Measurements from ENCODE around the gene CDH22.

CDH22 gene

DNA sequence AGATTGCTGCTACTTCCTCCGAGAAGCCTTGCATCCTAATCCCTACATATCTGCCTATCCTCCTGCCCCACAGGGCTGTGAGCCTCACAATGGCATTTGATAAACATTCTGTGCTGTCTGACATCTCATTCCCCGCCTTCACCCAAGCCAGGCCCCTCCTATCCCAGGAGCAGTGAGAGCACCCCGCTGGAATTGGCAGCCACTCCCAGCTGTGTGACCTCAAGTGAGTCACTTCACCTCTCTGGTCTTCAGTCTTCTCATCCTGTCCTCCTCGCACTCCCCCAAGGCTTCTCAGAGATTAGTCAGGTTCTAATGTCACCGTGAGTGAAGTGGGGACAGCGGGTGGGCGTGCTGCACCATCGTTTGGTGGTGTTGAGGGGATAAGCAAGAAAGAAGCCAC, 81.7 kb downstream of the CDH22 start:
- no peak for DNase-seq (ENCODE audit: low read depth)
- TF ChIP-seq, protein P1, sequence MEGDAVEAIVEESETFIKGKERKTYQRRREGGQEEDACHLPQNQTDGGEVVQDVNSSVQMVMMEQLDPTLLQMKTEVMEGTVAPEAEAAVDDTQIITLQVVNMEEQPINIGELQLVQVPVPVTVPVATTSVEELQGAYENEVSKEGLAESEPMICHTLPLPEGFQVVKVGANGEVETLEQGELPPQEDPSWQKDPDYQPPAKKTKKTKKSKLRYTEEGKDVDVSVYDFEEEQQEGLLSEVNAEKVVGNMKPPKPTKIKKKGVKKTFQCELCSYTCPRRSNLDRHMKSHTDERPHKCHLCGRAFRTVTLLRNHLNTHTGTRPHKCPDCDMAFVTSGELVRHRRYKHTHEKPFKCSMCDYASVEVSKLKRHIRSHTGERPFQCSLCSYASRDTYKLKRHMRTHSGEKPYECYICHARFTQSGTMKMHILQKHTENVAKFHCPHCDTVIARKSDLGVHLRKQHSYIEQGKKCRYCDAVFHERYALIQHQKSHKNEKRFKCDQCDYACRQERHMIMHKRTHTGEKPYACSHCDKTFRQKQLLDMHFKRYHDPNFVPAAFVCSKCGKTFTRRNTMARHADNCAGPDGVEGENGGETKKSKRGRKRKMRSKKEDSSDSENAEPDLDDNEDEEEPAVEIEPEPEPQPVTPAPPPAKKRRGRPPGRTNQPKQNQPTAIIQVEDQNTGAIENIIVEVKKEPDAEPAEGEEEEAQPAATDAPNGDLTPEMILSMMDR (IDR thresholded peaks at IDR 0.05; ENCODE audit: control insufficient read depth, insufficient read depth, low read depth, low read length, missing control alignments): no peak
- H3K4me3 ChIP-seq (ENCODE audit: control insufficient read depth, low read depth, low read length): no peak overlapping the region

DNA sequence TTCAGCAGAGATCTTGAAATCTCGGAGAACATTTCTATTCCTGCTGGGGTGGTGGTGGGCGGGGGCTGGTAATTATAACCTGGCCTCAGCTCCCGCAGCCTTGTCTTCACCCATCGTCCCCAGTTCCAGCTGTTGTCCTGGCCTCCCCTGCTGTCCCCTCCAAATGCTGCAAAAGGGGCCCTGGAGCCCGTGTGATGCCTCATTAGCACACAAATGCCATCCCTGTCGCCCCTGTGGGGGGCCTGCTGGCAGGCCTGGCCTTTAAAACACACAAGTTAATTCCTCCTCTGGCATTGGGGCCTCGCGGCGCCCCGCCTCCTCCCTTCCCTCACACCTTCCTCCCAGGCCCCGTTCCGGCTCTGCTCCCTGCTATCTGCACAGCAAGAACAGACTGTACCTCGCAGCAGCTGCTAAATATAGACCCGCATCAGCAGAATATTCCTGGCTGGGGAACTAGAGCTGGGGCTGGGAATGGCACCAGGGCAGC, 85.7 kb downstream of the CDH22 start:
- no peak overlapping the region for H3K4me3 ChIP-seq (ENCODE audit: control insufficient read depth, low read depth, low read length)
- DNase-seq (ENCODE audit: low read depth): no peak
- TF ChIP-seq, protein P1 (IDR thresholded peaks at IDR 0.05; ENCODE audit: control insufficient read depth, insufficient read depth, low read depth, low read length, missing control alignments): no peak

DNA sequence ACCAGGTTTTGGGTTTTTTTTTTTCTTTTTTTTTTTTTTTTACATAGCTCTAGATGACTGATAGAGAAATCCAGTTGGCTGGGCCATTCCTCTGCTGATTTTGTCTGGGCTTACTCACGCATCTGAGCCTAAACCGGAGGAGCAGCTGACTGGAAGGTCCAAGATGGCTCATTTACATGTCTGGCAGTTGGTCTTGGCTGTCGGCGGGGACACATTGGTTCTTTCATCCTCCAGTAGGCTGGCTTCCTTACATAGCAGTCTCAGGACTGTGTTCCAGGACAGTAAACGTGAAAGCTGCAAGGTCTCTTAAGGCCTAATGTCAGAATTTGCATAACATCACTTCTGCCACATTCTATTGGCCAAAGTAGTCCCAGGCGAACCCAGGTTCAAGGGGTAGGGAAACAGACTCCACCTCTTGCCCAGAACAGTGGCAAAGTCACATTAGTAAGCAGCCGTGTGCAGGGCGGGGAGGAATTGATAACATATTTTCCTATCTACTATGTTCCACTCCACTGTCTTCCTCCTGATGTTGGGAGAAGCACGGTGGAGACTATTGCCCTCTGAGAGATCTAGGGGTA, 87.0 kb downstream of the CDH22 start:
- H3K4me3 ChIP-seq (ENCODE audit: control insufficient read depth, low read depth, low read length): no peak overlapping the region
- TF ChIP-seq, protein P1 (IDR thresholded peaks at IDR 0.05; ENCODE audit: control insufficient read depth, insufficient read depth, low read depth, low read length, missing control alignments): no peak
- DNase-seq (ENCODE audit: low read depth): no peak

DNA sequence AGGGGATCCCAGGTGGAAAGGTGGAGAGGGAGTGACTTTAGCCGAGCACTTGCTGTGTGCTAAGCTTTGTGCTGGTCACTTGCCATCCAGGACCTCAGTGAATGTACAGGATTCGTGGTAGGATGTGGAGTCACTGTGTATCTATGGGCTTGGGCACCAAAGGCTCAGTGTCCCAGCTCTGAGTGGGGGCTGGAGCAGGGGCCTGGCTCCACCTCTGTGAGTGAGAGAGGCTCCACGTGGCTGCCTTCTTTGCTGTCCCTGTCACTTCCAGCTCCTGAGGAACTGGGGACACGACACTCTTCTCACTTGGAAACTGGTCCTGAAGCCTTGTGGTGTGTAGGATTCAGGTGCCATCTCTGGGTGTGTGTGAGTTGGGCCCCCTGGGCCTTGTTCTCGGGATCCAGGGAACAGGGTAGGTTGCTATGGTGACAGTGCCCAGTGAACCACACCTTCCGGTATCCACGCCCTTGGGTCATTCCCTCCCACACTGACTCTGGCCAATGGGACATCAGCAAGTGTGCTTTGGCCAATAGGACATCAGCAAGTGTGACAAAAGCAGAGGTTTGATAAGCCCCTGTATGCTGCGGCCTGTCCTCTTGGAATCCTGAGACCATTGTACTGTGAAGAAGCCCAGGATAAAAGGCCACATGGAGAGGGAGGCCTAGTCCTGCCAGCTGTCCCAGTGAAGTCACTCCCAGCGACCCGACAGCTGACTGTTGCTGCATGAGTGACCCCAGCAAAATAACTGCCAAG, 87.7 kb downstream of the CDH22 start:
- no peak overlapping the region for H3K4me3 ChIP-seq (ENCODE audit: control insufficient read depth, low read depth, low read length)
- TF ChIP-seq, protein P1 (IDR thresholded peaks at IDR 0.05; ENCODE audit: control insufficient read depth, insufficient read depth, low read depth, low read length, missing control alignments): no peak
- DNase-seq (ENCODE audit: low read depth): no peak

DNA sequence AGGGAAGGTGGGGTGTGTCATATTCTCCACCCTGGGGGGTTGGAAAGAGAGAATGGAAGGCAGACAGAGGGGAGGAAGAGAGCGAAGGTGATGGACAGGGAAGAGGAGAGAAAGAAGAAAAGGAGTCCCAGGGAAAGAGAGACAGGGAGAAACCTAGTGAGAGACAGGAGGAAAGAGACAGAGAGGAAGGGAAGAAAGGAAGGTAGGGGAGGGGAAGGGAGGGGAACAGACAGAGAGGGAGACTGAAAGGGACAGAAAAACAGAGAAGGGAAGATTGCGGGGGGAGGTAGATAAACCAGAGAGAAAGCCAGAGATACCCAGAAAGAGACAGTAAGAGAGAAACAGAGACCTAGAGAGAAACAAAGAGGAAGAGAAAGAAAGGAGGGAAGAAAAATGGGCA, 88.4 kb downstream of the CDH22 start:
- no peak for DNase-seq (ENCODE audit: low read depth)
- H3K4me3 ChIP-seq (ENCODE audit: control insufficient read depth, low read depth, low read length): no peak overlapping the region
- TF ChIP-seq, protein P1 (IDR thresholded peaks at IDR 0.05; ENCODE audit: control insufficient read depth, insufficient read depth, low read depth, low read length, missing control alignments): no peak

DNA sequence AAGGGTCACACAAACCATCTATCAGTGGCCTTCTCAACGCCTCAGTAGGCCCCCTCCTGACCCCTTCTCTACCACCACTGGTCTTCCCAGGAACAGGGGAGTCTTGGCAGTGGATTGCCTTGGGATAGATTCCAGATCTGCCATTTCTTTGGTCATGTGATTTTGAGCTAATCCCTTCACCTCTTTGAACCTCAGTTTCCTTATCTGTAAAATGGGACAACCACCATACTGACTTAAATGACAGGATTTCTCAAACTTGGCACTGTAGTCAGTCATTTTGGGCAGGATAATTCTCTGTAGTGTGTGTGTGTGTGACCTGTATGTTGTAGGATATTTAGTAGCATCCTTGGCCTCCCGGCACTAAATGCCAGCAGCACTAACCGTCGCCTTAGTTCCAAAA, 89.1 kb downstream of the CDH22 start:
- TF ChIP-seq, protein P1 (IDR thresholded peaks at IDR 0.05; ENCODE audit: control insufficient read depth, insufficient read depth, low read depth, low read length, missing control alignments): no peak
- DNase-seq (ENCODE audit: low read depth): no peak
- no peak overlapping the region for H3K4me3 ChIP-seq (ENCODE audit: control insufficient read depth, low read depth, low read length)
